CD4-positive, alpha-beta memory T cell (primary cell): Measurements from ENCODE around the gene DIAPH2. TPM values are rescaled to one million over a fixed set of nuclear protein-coding genes. Genes with fewer than 3 reads are reported as not detected.

Source experiments
- CTCF ChIA-PET: fragments of 350-600 bp; sonication (Branson Sonifier 250); formaldehyde crosslinking; loops from one replicate; lab custom pipeline; 2021; ENCODE audit warnings: inconsistent platforms; ENCODE audit not compliant: partially characterized antibody; lab: Charles Lee
- POLR2A ChIA-PET: fragments of 350-600 bp; sonication (Branson Sonifier 250); formaldehyde crosslinking; loops from one replicate; lab custom pipeline; 2021; ENCODE audit not compliant: partially characterized antibody; lab: Charles Lee
- DNase-seq, 5 donors: peaks; one replicate each; pipeline versions ENCODE4 v3.0.0 to v3.0.0-alpha.2; 2020 to 2022; ENCODE audit warnings: mixed read lengths in 1 of 5
- H3K27ac ChIP-seq: one replicate; pipeline ENCODE4 v1.7.0; 2013; ENCODE audit warnings: low read depth, low read length
- H3K27me3 ChIP-seq: 2 replicates; pipeline ENCODE4 v1.7.0; 2013; ENCODE audit warnings: mild to moderate bottlenecking, low read length, moderate library complexity; ENCODE audit not compliant: insufficient read depth
- H3K36me3 ChIP-seq: 2 replicates; pipeline ENCODE4 v1.7.0; 2013; ENCODE audit warnings: mild to moderate bottlenecking, low read length, moderate library complexity; ENCODE audit not compliant: insufficient read depth
- H3K4me1 ChIP-seq: 2 replicates; pipeline ENCODE4 v1.7.0; 2013; ENCODE audit warnings: mild to moderate bottlenecking, low read length, moderate library complexity; ENCODE audit not compliant: insufficient read depth
- H3K4me3 ChIP-seq, 2 donors: one replicate each; pipeline ENCODE4 v1.7.0; 2013; ENCODE audit warnings: low read length in 2 of 2, mild to moderate bottlenecking in 1 of 2
- H3K9me3 ChIP-seq, 2 donors: one replicate each; pipeline ENCODE4 v1.7.0; 2013; ENCODE audit warnings: low read length in 2 of 2, control low read depth in 1 of 2; ENCODE audit not compliant: control insufficient read depth in 1 of 2
- H3K27ac Mint-ChIP-seq, 7 donors: one replicate each; pipeline ENCODE4 v1.8.0; 2020 to 2021; ENCODE audit warnings: mixed read lengths in 7 of 7, mild to moderate bottlenecking in 6 of 7, inconsistent platforms in 3 of 7, moderate library complexity in 3 of 7
- H3K27me3 Mint-ChIP-seq, 2 donors: one replicate each; pipeline ENCODE4 v1.8.0; 2020 to 2021; ENCODE audit warnings: mixed read lengths in 2 of 2
- H3K36me3 Mint-ChIP-seq, 2 donors: one replicate each; pipeline ENCODE4 v1.8.0; 2020 to 2021; ENCODE audit warnings: mixed read lengths in 2 of 2, inconsistent platforms in 1 of 2, mild to moderate bottlenecking in 1 of 2
- H3K4me1 Mint-ChIP-seq, 4 donors: one replicate each; pipeline ENCODE4 v1.8.0; 2020 to 2021; ENCODE audit warnings: mixed read lengths in 4 of 4, mild to moderate bottlenecking in 1 of 4
- H3K4me3 Mint-ChIP-seq, 8 donors: one replicate each; pipeline ENCODE4 v1.8.0; 2020 to 2021; ENCODE audit warnings: mixed read lengths in 8 of 8, mild to moderate bottlenecking in 7 of 8, moderate library complexity in 6 of 8, inconsistent platforms in 3 of 8
- H3K9me3 Mint-ChIP-seq, 8 donors: one replicate each; pipeline ENCODE4 v1.8.0; 2020 to 2021; ENCODE audit warnings: mixed read lengths in 8 of 8, mild to moderate bottlenecking in 5 of 8, inconsistent platforms in 3 of 8, moderate library complexity in 1 of 8
- intact Hi-C: fragments of 100-400 bp; cut with micrococcal nuclease; formaldehyde crosslinking; loops from one replicate; pipeline ENCODE4 v1.15.1; 2023
- polyA plus RNA-seq, 2 donors: library from polyadenylated mRNA; unstranded; fragments of 300-500 nt; fragmentation: Illumina TruSeq; gene quantifications; one replicate each; pipeline ENCODE4 v1.2.3, GENCODE V29; 2021
- total RNA-seq, 2 experiments: library from RNA; stranded (reverse); gene quantifications; one replicate each; pipeline ENCODE4 v1.2.3, GENCODE V29; 2021

The DIAPH2 gene
- total and polyA plus RNA-seq, 4 experiments from 2014 or later: 9.6 to 13.8 (median 11.6) TPM

DNA sequence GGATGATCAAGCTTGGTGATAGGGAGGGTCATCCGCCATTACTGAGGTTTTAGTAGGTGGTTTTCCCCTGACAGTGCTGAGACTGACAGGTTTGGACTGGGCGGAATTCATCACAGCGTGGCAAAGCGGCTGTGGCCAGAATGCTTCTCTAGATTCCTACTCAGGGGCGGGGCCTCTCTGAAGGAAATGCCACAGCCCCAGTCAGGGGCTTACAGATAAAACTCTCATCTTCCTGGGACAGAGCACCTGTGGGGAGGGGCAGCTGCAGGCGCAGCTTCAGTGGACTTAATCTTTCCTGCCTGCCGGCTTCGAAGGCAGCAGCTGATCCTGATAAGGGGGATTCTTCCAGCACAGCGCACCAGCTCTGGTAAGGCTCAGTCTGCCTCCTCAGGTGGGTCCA is 515.8 kb downstream of the DIAPH2 start:
- H3K9me3 ChIP-seq: no peaks in the 10 kb centered on the region
- no peak overlapping the region for H3K4me3 ChIP-seq
- Mint-ChIP-seq H3K9me3 (peaks cover 0 to 16% (median 2%) of the 10 kb centered on the region in 8 donors), H3K27ac (no peak overlapping the region), H3K36me3 (peaks cover 0 to 2% of the 10 kb centered on the region in 2 donors), H3K4me1 (no peaks in the 10 kb centered on the region), H3K4me3 (no peak overlapping the region), H3K27me3 (no peaks in the 10 kb centered on the region)
- no peaks in the 10 kb centered on the region for H3K27me3 ChIP-seq
- intact Hi-C loops: no loop called here
- ChIA-PET POLR2A (no interaction called here), CTCF (no interaction called here)
- no peaks in the 10 kb centered on the region for H3K36me3 ChIP-seq
- DNase-seq: no peak
- no peaks in the 10 kb centered on the region for H3K4me1 ChIP-seq
- no peak overlapping the region for H3K27ac ChIP-seq

DNA sequence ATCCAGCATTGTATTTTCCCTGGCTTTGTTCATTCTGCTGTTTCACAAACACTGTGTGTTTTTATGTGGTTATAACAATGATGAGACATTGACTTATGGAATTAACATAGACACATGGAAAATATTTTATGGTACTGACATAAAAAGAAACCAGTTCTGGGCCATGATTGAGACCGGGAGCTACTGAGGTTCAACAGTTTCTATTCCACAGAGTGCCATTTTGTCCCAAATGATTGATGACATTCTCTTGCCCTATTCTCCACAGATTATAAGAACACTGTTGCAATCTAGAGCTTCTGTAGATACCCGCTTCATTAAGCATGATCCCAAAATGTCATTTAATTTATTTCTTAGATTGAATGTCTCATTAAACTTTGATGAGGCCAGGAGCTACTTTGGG is 525.9 kb downstream of the DIAPH2 start:
- Histone ChIP-seq H3K27ac (no peak overlapping the region), H3K4me3 (no peak overlapping the region), H3K27me3 (no peaks in the 10 kb centered on the region), H3K36me3 (no peaks in the 10 kb centered on the region), H3K9me3 (no peaks in the 10 kb centered on the region), H3K4me1 (no peaks in the 10 kb centered on the region)
- H3K4me1 Mint-ChIP-seq: peaks cover 0 to 3% (median 0%) of the 10 kb centered on the region in 4 donors
- H3K36me3 Mint-ChIP-seq: no peaks in the 10 kb centered on the region
- no peak for DNase-seq
- CTCF ChIA-PET: no interaction called here
- H3K27me3 Mint-ChIP-seq: no peaks in the 10 kb centered on the region
- intact Hi-C loops: no loop called here
- POLR2A ChIA-PET: no interaction called here
- no peak overlapping the region for H3K4me3 Mint-ChIP-seq
- no peaks in the 10 kb centered on the region for H3K9me3 Mint-ChIP-seq
- H3K27ac Mint-ChIP-seq: no peak overlapping the region

DNA sequence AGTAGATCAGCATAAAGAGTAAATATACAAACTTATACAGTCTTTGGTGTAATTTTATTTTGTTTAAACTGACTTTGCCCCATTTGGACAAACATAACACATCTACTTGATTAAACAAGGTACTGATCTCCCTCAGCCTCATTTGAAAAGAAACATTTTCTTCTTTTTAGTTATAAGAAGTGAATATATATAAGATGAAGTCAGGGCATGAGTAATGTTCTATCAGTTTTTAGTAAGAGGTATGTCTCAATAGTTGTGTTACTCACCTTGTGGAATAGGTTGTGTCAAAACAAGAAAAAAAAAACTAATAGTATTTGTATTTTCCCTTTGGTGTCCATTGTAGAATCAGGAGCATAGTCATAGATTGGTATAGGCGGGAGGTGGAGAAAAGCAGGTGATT is 526.4 kb downstream of the DIAPH2 start:
- H3K9me3 Mint-ChIP-seq: no peaks in the 10 kb centered on the region
- H3K27me3 Mint-ChIP-seq: no peaks in the 10 kb centered on the region
- H3K27ac Mint-ChIP-seq: no peak overlapping the region
- no peak overlapping the region for H3K27ac ChIP-seq
- ChIA-PET CTCF (no interaction called here), POLR2A (no interaction called here)
- no peak overlapping the region for H3K4me3 Mint-ChIP-seq
- H3K9me3 ChIP-seq: no peaks in the 10 kb centered on the region
- DNase-seq: no peak
- H3K4me1 Mint-ChIP-seq: peaks cover 0 to 3% (median 0%) of the 10 kb centered on the region in 4 donors
- no peaks in the 10 kb centered on the region for H3K27me3 ChIP-seq
- no peaks in the 10 kb centered on the region for H3K36me3 ChIP-seq
- H3K36me3 Mint-ChIP-seq: no peaks in the 10 kb centered on the region
- H3K4me1 ChIP-seq: no peaks in the 10 kb centered on the region
- intact Hi-C loops: no loop called here
- H3K4me3 ChIP-seq: no peak overlapping the region

DNA sequence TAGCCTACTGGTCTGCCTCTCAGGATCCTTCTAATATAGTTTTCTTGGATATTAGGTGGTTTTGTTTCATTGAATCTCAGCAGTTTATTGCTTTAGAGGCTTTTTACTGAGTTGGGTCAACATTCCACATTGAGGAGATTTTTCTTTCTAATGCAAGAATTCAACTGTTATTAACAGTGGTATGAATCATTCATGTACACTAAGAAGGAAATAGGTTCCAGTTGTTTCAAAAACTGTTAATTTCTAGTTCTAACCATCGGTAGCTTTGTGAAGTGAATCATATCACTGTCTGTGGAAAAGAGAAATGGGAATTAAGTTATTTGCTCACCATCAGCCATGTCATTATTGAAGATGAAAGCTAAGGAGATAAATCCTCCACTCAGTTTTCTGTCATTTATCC is 530.5 kb downstream of the DIAPH2 start:
- H3K9me3 Mint-ChIP-seq: no peaks in the 10 kb centered on the region
- intact Hi-C loops: no loop called here
- CTCF ChIA-PET: no interaction called here
- no peak for DNase-seq
- no peaks in the 10 kb centered on the region for H3K4me1 Mint-ChIP-seq
- POLR2A ChIA-PET: no interaction called here
- no peaks in the 10 kb centered on the region for H3K4me1 ChIP-seq
- no peaks in the 10 kb centered on the region for H3K36me3 Mint-ChIP-seq
- no peaks in the 10 kb centered on the region for H3K36me3 ChIP-seq
- H3K27me3 ChIP-seq: no peaks in the 10 kb centered on the region
- no peak overlapping the region for H3K4me3 ChIP-seq
- no peaks in the 10 kb centered on the region for H3K9me3 ChIP-seq
- no peaks in the 10 kb centered on the region for H3K27me3 Mint-ChIP-seq
- no peak overlapping the region for H3K27ac ChIP-seq
- no peak overlapping the region for H3K4me3 Mint-ChIP-seq
- H3K27ac Mint-ChIP-seq: no peak overlapping the region

DNA sequence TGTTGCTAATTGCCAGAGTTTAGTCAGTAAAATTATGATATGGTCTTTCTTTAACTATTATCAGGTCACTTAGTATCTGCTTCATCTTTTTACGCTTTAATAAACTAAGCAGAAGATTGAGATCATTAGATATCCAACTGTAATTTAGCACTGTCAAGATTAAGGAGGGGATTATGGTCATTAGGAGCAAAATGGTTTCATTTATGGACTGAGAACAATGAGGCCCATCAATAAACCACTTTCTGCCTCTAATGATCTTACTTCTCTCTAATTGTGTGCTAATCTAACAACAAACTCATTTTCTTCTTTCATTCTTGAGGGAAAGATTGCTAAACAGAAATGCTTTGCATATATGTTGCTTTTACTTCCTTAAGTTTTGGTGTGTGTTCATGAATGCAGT is 539.5 kb downstream of the DIAPH2 start:
- no peaks in the 10 kb centered on the region for H3K36me3 Mint-ChIP-seq
- no peaks in the 10 kb centered on the region for H3K4me1 Mint-ChIP-seq
- intact Hi-C loops: no loop called here

DNA sequence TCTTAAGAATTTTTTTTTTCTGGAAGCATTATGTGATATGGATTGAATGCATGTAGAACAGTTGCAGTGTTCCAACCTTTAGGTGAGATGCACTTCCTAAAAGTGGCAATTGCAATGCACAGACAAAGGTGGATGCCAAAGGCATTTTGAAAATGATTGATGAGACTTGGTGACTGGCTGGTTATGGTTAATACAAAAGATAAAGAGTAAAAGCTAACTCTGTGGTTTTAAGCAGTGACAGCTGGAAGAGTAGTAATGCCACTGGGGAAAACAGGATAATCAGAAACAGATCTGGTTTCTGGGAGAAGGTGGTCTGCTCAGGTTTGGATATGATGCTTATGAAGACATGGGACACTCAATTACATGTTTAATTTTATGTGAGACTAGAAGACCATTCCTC is 544.7 kb downstream of the DIAPH2 start:
- Histone ChIP-seq H3K27ac (no peak overlapping the region), H3K4me3 (no peak overlapping the region), H3K27me3 (no peaks in the 10 kb centered on the region), H3K9me3 (no peaks in the 10 kb centered on the region), H3K4me1 (no peaks in the 10 kb centered on the region), H3K36me3 (no peaks in the 10 kb centered on the region)
- no peaks in the 10 kb centered on the region for H3K4me1 Mint-ChIP-seq
- H3K27ac Mint-ChIP-seq: peak overlapping the region in 1 of 7 donors; percentile 16
- DNase-seq: no peak
- H3K27me3 Mint-ChIP-seq: no peaks in the 10 kb centered on the region
- H3K9me3 Mint-ChIP-seq: no peaks in the 10 kb centered on the region
- ChIA-PET CTCF (no interaction called here), POLR2A (no interaction called here)
- no peak overlapping the region for H3K4me3 Mint-ChIP-seq
- no peaks in the 10 kb centered on the region for H3K36me3 Mint-ChIP-seq
- intact Hi-C loops: no loop called here

More for the DNA sequence above, 539.5 kb downstream of the DIAPH2 start:
- ChIA-PET POLR2A (no interaction called here), CTCF (no interaction called here)
- H3K27ac Mint-ChIP-seq: no peak overlapping the region
- no peak overlapping the region for H3K27ac ChIP-seq
- no peaks in the 10 kb centered on the region for H3K4me1 ChIP-seq
- H3K27me3 Mint-ChIP-seq: no peaks in the 10 kb centered on the region
- no peak for DNase-seq
- H3K9me3 Mint-ChIP-seq: no peaks in the 10 kb centered on the region
- no peaks in the 10 kb centered on the region for H3K36me3 ChIP-seq
- no peak overlapping the region for H3K4me3 Mint-ChIP-seq
- no peaks in the 10 kb centered on the region for H3K9me3 ChIP-seq
- no peak overlapping the region for H3K4me3 ChIP-seq
- H3K27me3 ChIP-seq: no peaks in the 10 kb centered on the region

DNA sequence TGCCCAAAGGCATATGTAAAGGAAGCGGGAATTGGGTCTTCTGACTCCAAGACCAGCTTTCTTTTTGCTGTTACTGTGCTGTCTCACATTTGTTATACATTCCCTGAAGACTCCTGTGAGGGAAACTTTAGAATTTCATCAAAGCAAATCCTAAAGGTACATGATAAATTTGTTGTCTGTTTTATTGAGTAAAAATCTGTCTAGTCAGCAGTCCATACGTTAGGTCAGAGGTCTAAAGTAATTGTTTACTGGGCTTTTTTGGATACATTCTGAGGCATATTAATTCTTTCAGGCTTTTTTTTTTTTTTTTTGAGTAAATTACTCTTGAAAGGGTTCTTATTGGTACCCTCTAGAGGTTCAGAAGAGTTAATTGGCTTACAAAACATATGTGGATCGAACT is 546.3 kb downstream of the DIAPH2 start:
- Histone ChIP-seq H3K9me3 (no peaks in the 10 kb centered on the region), H3K27me3 (no peaks in the 10 kb centered on the region), H3K4me3 (no peak overlapping the region), H3K27ac (no peak overlapping the region), H3K4me1 (no peaks in the 10 kb centered on the region), H3K36me3 (no peaks in the 10 kb centered on the region)
- Mint-ChIP-seq H3K4me1 (no peaks in the 10 kb centered on the region), H3K4me3 (no peak overlapping the region), H3K36me3 (no peaks in the 10 kb centered on the region), H3K27me3 (no peaks in the 10 kb centered on the region), H3K9me3 (no peaks in the 10 kb centered on the region), H3K27ac (no peak overlapping the region)
- intact Hi-C loops: no loop called here
- CTCF ChIA-PET: no interaction called here
- DNase-seq: no peak
- POLR2A ChIA-PET: no interaction called here

DNA sequence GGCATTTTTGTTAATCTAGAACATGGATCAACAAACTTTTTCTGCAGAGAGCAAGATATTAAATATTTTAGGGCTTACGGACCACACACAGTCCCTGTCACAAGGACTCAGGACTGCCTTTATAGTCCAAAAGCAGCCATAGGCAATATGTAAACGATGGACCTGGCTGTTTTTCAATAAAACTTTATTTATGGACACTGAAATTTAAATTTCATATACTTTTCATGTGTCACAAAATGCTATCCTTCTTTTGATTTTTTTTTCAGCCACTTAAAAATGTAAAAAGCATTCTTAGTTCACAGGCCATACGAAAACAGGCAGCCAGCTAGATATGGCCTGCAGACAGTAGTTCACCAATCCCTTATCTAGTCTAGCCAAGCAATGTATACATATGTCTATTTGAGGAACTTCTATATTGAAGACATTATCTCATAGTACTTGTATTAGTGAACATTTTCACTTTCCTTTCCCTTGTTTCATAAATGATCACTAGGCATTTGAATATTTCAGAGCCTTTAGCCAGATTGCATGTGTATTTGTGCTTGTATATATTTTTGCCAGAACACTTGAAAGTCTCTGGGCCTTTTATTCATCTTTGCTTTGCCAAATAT is 549.9 kb downstream of the DIAPH2 start:
- H3K4me3 ChIP-seq: no peak overlapping the region
- intact Hi-C loops: no loop called here
- no peak overlapping the region for H3K27ac ChIP-seq
- no peaks in the 10 kb centered on the region for H3K4me1 ChIP-seq
- no peaks in the 10 kb centered on the region for H3K9me3 ChIP-seq
- no peak for DNase-seq
- Mint-ChIP-seq H3K4me1 (no peaks in the 10 kb centered on the region), H3K27me3 (no peaks in the 10 kb centered on the region), H3K9me3 (no peaks in the 10 kb centered on the region), H3K4me3 (no peak overlapping the region), H3K36me3 (no peaks in the 10 kb centered on the region), H3K27ac (no peak overlapping the region)
- H3K27me3 ChIP-seq: no peaks in the 10 kb centered on the region
- H3K36me3 ChIP-seq: no peaks in the 10 kb centered on the region
- ChIA-PET POLR2A (no interaction called here), CTCF (no interaction called here)
